ENCODE results near the gene SCN4A. TPM values are rescaled to one million over a fixed set of nuclear protein-coding genes. Genes with fewer than 3 reads are reported as not detected.
"Not testable (repeated sequence)": the region's sequence is repeated elsewhere in the genome, so short reads cannot be mapped to it uniquely, and the experiment has no call there.

The SCN4A gene
- total RNA-seq, 2 experiments from 2014 or later: 0.33 to 0.75 TPM

DNA sequence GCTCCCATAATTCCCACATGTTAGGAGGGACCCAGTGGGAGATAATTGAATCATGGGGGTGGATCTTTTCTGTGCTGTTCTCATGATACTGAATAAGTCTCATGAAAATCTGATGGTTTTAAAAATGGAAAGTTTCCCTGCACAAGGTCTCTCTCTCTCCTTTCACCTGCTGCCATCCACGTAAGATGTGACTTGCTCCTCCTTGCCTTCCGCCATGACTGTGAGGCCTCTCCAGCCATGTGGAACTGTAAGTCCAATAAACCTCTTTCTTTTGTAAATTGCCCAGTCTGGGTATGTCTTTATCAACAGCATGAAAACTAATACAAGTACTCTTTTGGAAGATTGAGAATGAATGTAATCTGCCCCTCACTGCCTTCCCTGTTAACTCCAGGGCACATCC lies 9.9 kb upstream of the SCN4A start:
- intact Hi-C loops (cut with micrococcal nuclease): not testable (repeated sequence)

GRCh38 chr17:63978272-63979200 lies 5.8 kb upstream of the SCN4A start:
- Mint-ChIP-seq H3K27ac (no peak overlapping the region), H3K36me3 (no peaks in the 10 kb centered on the region), H3K4me3 (no peak overlapping the region), H3K4me1 (ENCODE audit: low read depth) (peaks cover 17% of the 10 kb centered on the region), H3K9me3 (peaks cover 12% of the 10 kb centered on the region), H3K27me3 (no peaks in the 10 kb centered on the region)
- intact Hi-C loops (cut with micrococcal nuclease): no loop called here
- CTCF ChIA-PET: interaction anchor here (0.6 to 3.0 kb wide), 4 partner anchors 12 to 343 kb away, joined by 3 to 12 read pairs (median 6); no protein-coding TSS in a partner anchor
- no peak for DNase-seq
- POLR2A ChIA-PET: no interaction called here

More for the DNA sequence above, 9.9 kb upstream of the SCN4A start:
- Mint-ChIP-seq H3K9me3 (peaks cover 12% of the 10 kb centered on the region), H3K4me1 (ENCODE audit: low read depth) (peaks cover 18% of the 10 kb centered on the region)
- DNase-seq, POLR2A ChIA-PET, H3K4me3 Mint-ChIP-seq, H3K27ac Mint-ChIP-seq, H3K36me3 Mint-ChIP-seq, H3K27me3 Mint-ChIP-seq: not testable (repeated sequence)
- CTCF ChIA-PET: interaction anchor here (0.7 to 4.4 kb wide), 3 partner anchors 11 to 63 kb away, joined by 3 to 20 read pairs (median 4); no protein-coding TSS in a partner anchor

GRCh38 chr17:63976702-63977101 lies 4.0 kb upstream of the SCN4A start:
- DNase-seq: no peak
- no peaks in the 10 kb centered on the region for H3K27me3 Mint-ChIP-seq
- no peak overlapping the region for H3K27ac Mint-ChIP-seq
- CTCF ChIA-PET: interaction anchor here (0.9 to 3.0 kb wide), 5 partner anchors 9 to 111 kb away, joined by 3 to 12 read pairs (median 4); no protein-coding TSS in a partner anchor
- no peaks in the 10 kb centered on the region for H3K36me3 Mint-ChIP-seq
- intact Hi-C loops (cut with micrococcal nuclease): no loop called here
- peaks cover 17% of the 10 kb centered on the region for H3K4me1 Mint-ChIP-seq (ENCODE audit: low read depth)
- H3K9me3 Mint-ChIP-seq: peaks cover 2% of the 10 kb centered on the region
- no peak overlapping the region for H3K4me3 Mint-ChIP-seq
- POLR2A ChIA-PET: interaction anchor here (0.7 kb wide), 1 partner anchor 11 kb away, joined by 3 read pairs; no protein-coding TSS in a partner anchor

DNA sequence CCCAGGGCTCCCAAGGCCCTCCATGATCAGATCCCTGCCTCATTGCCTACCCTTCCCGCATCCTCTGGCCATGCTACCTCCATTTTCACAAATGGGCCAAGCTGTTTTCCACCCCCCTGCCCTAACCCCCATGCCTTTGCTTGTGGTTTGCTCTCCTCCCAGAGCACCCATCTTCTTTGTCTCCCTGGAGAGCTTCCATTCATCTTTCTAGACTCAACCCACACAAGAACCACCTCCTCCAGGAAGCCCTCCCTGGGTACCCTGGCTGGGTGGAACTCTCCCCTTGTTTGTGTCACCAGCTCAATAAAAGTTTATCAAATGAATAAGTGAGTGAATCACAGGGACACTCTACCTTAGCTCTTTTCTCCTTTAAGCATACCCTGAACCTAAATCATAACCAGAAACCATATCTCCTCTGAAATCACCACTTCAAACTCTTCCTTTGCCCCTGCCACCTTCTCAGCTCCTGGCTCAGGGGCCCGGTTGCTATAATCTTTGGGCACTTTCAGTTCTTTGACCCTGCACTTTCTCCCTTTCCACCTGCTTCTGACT lies 2.9 kb upstream of the SCN4A start:
- CTCF ChIA-PET: interaction anchor here (0.8 to 3.0 kb wide), 9 partner anchors 15 to 158 kb away, joined by 3 to 12 read pairs (median 4); no protein-coding TSS in a partner anchor
- POLR2A ChIA-PET: no interaction called here
- Mint-ChIP-seq H3K4me3 (no peak overlapping the region), H3K27me3 (no peaks in the 10 kb centered on the region), H3K27ac (no peak overlapping the region), H3K4me1 (ENCODE audit: low read depth) (peaks cover 17% of the 10 kb centered on the region), H3K9me3 (no peaks in the 10 kb centered on the region), H3K36me3 (no peaks in the 10 kb centered on the region)
- intact Hi-C loops (cut with micrococcal nuclease): no loop called here
- DNase-seq: peak; percentile 43

GRCh38 chr17:63974594-63975192 lies 2.0 kb upstream of the SCN4A start:
- ChIA-PET POLR2A (no interaction called here), CTCF (interaction anchor here (1.4 to 1.6 kb wide), 2 partner anchors 28 to 29 kb away, joined by 3 to 8 read pairs; no protein-coding TSS in a partner anchor)
- Mint-ChIP-seq H3K4me3 (no peak overlapping the region), H3K36me3 (no peaks in the 10 kb centered on the region), H3K27me3 (no peaks in the 10 kb centered on the region), H3K27ac (no peak overlapping the region), H3K4me1 (ENCODE audit: low read depth) (peaks cover 17% of the 10 kb centered on the region), H3K9me3 (no peaks in the 10 kb centered on the region)
- intact Hi-C loops (cut with micrococcal nuclease): no loop called here
- DNase-seq: peak; percentile 28

DNA sequence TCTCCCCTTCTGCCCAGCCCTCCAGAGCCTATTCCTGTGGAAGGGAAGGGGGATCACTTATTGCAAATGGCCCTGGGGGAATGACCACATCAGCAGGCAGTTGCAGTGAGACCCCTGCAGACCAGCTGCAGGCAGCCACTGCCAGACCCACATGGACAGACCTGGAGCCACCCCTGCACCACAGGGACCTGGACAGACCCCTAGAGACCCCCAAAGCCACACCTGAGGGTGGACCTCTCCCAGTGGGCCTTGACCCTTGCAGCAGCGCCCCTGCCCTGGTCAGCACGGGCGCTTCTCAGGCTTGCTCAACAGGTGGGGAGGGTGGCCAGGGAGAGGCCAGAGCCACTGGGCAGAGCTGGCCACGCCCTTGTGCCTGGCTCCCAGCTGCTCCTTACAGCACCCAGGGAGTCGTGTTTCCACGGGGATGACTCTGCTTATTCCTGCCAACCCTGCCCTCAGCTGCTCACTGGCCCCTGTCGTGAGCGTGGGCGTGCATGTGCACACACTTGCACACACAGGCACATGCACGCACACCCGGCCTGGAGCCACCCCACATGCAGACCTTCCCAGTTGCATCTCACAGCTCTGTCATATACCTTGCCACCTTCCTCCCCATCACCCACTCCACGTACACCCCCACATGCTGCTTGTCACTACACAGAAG lies 1.3 kb upstream of the SCN4A start:
- Mint-ChIP-seq H3K36me3 (no peaks in the 10 kb centered on the region), H3K9me3 (no peaks in the 10 kb centered on the region), H3K4me1 (ENCODE audit: low read depth) (peaks cover 17% of the 10 kb centered on the region), H3K27ac (no peak overlapping the region), H3K4me3 (no peak overlapping the region), H3K27me3 (no peaks in the 10 kb centered on the region)
- ChIA-PET POLR2A (no interaction called here), CTCF (no interaction called here)
- DNase-seq: no peak
- intact Hi-C loops (cut with micrococcal nuclease): no loop called here

DNA sequence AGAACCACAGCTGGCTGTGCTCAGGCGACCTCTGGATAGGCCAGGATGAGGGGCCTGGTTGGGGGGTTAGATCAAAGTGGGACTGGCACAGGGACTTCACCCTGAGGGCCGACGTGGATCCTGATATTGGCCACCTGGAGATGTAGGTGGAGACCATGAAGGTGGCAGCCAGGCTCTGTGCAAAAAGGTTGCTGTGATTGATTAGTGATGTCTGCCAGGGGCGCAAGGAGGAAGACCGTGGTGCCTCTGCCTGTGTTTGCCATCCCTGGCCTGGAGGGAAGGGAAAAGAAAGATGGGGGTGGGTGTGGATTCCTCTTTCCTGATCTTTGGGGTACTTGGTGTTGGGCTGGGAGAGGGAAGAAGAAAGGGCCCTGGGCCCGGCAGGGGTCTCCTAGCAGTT lies 529 bp upstream of the SCN4A start:
- Mint-ChIP-seq H3K36me3 (no peaks in the 10 kb centered on the region), H3K4me3 (no peak overlapping the region), H3K27me3 (no peaks in the 10 kb centered on the region), H3K4me1 (ENCODE audit: low read depth) (peaks cover 19% of the 10 kb centered on the region), H3K27ac (no peak overlapping the region), H3K9me3 (no peaks in the 10 kb centered on the region)
- CTCF ChIA-PET: no interaction called here
- intact Hi-C loops (cut with micrococcal nuclease): no loop called here
- no peak for DNase-seq
- POLR2A ChIA-PET: no interaction called here

DNA sequence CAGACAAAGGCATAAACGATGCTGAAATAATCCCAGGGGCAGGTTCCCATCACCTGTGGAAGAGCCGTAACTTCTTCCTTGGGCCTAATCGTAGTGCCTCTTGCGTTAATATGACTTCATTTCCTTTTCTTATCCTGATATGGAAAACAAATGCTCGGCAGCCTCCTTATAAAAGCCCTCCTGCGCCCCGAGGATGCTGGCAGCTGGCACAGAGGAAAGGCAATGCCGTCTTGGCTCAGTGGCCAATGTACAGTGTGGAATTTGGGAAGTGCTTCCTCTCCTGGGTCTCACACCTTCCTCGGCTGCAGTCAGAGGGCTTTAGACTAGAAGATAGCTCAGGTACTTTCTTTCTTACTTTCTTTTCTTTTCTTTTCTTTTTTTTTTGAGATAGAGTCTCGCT lies 3.4 kb downstream of the SCN4A start:
- Mint-ChIP-seq H3K9me3 (no peaks in the 10 kb centered on the region), H3K4me1 (ENCODE audit: low read depth) (peaks cover 16% of the 10 kb centered on the region), H3K36me3 (no peaks in the 10 kb centered on the region), H3K4me3 (no peak overlapping the region), H3K27me3 (no peaks in the 10 kb centered on the region), H3K27ac (no peak overlapping the region)
- no peak for DNase-seq
- intact Hi-C loops (cut with micrococcal nuclease): no loop called here
- CTCF ChIA-PET: interaction anchor here (0.8 to 2.0 kb wide), 2 partner anchors 22 to 60 kb away, joined by 3 to 5 read pairs; no protein-coding TSS in a partner anchor
- POLR2A ChIA-PET: no interaction called here

DNA sequence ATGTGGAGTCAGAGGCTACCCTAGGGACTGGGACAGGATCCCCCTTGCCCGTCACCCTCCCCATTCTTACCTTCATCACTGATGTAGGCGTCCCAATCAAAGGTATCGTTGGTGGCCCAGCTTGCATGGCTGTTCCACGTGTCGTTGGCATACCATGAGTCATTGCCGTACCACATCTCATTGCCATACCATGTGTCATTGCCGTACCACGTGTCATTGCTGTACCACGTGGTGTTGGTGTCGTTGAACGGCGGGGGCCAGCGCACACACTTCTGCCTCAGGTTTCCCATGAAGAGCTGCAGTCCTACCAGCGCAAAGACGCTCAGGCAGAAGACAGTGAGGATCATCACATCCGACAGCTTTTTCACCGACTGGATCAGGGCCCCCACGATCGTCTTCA lies 4.8 kb downstream of the SCN4A start:
- H3K27ac Mint-ChIP-seq: no peak overlapping the region

GRCh38 chr17:63966646-63967264 lies 6.0 kb downstream of the SCN4A start:
- ChIA-PET POLR2A (no interaction called here), CTCF (interaction anchor here (1.0 to 4.2 kb wide), 3 partner anchors 20 to 55 kb away, joined by 3 to 24 read pairs (median 3); partner anchors contain the start of gene CSHL1)
- H3K36me3 Mint-ChIP-seq: no peaks in the 10 kb centered on the region
- intact Hi-C loops (cut with micrococcal nuclease): loop anchor here (2.0 kb wide), 1 partner anchor 20 kb away; no protein-coding TSS in a partner anchor
- DNase-seq: peak; percentile 70
- peak overlapping the region; percentile 5 for H3K27ac Mint-ChIP-seq
- no peaks in the 10 kb centered on the region for H3K9me3 Mint-ChIP-seq
- no peaks in the 10 kb centered on the region for H3K27me3 Mint-ChIP-seq
- H3K4me1 Mint-ChIP-seq (ENCODE audit: low read depth): peaks cover 15% of the 10 kb centered on the region
- H3K4me3 Mint-ChIP-seq: no peak overlapping the region

More for the DNA sequence above, 4.8 kb downstream of the SCN4A start:
- peak; percentile 58 for DNase-seq
- no peaks in the 10 kb centered on the region for H3K27me3 Mint-ChIP-seq
- ChIA-PET CTCF (interaction anchor here (2.0 kb wide), 1 partner anchor 23 kb away, joined by 5 read pairs; no protein-coding TSS in a partner anchor), POLR2A (interaction anchor here (0.9 kb wide), 1 partner anchor 13 kb away, joined by 3 read pairs; no protein-coding TSS in a partner anchor)
- no peaks in the 10 kb centered on the region for H3K9me3 Mint-ChIP-seq
- intact Hi-C loops (cut with micrococcal nuclease): loop anchor here (1.0 to 2.0 kb wide), 2 partner anchors 17 to 21 kb away; no protein-coding TSS in a partner anchor
- H3K4me1 Mint-ChIP-seq (ENCODE audit: low read depth): peaks cover 15% of the 10 kb centered on the region
- no peak overlapping the region for H3K4me3 Mint-ChIP-seq
- H3K36me3 Mint-ChIP-seq: no peaks in the 10 kb centered on the region

DNA sequence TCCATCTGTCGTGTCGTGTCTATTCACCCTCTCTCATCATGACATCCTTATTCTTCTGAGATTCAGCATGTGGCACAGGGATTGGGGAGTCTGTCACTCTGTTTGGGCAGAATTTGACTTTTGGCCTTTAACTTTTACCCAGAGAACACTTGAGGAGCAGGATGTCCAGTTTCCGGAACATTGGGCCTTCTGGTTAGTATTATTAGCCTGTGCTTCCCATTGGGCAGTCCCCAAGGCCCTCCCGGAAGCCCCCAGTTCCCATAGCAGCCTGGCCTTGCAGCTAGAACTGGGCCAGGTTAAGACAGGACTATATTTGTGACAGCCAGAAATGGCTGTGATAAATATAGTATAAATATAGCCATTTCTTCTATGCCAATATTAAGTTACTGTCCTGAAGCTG lies 9.6 kb downstream of the SCN4A start:
- intact Hi-C loops (cut with micrococcal nuclease): no loop called here
- no peak overlapping the region for H3K27ac Mint-ChIP-seq
- H3K27me3 Mint-ChIP-seq: no peaks in the 10 kb centered on the region
- peaks cover 13% of the 10 kb centered on the region for H3K4me1 Mint-ChIP-seq (ENCODE audit: low read depth)
- H3K4me3 Mint-ChIP-seq: no peak overlapping the region
- DNase-seq: no peak
- CTCF ChIA-PET: interaction anchor here (1.4 to 4.2 kb wide), 2 partner anchors 16 to 44 kb away, joined by 4 to 24 read pairs; no protein-coding TSS in a partner anchor
- no peaks in the 10 kb centered on the region for H3K9me3 Mint-ChIP-seq
- POLR2A ChIA-PET: no interaction called here
- no peaks in the 10 kb centered on the region for H3K36me3 Mint-ChIP-seq

Measured in activated CD4-positive, alpha-beta memory T cell treated with anti-CD3 and anti-CD28 coated beads for 36 hours (primary cell).